ENCODE measurements around the gene CLSTN3.

DNA sequence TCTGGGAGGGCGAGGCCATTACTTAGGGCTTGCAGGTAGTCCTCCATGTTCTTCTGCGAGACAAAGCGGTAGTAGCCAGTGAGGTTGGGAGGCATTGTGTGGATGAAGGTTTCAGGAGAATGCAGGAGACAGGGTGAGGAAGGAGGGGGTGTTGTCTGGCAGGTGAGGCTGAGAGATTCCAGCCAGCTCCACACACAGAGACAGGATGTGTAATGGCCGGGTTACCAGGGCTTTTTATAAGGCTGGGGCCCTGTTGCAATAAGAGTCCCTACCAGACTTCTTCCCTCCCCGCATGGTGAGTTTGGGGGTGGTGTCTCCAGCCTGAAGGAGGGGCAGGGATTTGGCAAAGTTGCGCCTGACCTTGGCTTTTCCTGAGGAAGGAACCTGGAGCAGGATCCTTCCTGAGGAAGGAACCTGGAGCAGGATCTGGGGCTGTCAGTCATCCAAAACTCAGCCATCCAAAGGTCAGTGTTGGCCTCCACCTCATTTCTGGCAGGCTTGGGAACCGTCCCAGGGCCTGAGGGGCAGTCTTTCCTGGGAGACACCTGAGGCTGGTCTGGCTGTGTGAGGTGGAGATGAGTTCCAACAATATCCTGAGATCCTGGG lies 1.4 kb upstream of the CLSTN3 start, which contains the start of gene RBP5:
- TF ChIP-seq, protein P1, sequence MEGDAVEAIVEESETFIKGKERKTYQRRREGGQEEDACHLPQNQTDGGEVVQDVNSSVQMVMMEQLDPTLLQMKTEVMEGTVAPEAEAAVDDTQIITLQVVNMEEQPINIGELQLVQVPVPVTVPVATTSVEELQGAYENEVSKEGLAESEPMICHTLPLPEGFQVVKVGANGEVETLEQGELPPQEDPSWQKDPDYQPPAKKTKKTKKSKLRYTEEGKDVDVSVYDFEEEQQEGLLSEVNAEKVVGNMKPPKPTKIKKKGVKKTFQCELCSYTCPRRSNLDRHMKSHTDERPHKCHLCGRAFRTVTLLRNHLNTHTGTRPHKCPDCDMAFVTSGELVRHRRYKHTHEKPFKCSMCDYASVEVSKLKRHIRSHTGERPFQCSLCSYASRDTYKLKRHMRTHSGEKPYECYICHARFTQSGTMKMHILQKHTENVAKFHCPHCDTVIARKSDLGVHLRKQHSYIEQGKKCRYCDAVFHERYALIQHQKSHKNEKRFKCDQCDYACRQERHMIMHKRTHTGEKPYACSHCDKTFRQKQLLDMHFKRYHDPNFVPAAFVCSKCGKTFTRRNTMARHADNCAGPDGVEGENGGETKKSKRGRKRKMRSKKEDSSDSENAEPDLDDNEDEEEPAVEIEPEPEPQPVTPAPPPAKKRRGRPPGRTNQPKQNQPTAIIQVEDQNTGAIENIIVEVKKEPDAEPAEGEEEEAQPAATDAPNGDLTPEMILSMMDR (IDR thresholded peaks at IDR 0.05; ENCODE audit: extremely low read depth in 1 of 2, insufficient read depth in 1 of 2, low read depth in 1 of 2, low read length in 2 of 2): no peak
- TF ChIP-seq POLR2AphosphoS5 (IDR thresholded peaks at IDR 0.05; ENCODE audit: insufficient read depth, low read depth, low read length) (no peak), POLR2A (IDR thresholded peaks at IDR 0.05; ENCODE audit: low read depth, low read length) (no peak), EZH2 (IDR thresholded peaks at IDR 0.05; ENCODE audit: borderline replicate concordance, low read depth, low read length, severe bottlenecking) (no peak), FOS (IDR thresholded peaks at IDR 0.05; ENCODE audit: borderline replicate concordance, insufficient read depth, low read length) (no peak), MYC (IDR thresholded peaks at IDR 0.05; ENCODE audit: low read depth, low read length) (no peak)

All from endothelial cell of umbilical vein (primary cell).